HG03045 (cell line): ENCODE results near the gene SH3TC2.

Experiments
- ATAC-seq: cut with Tn5 transposase; IDR thresholded peaks from one replicate; pipeline ENCODE4 v1.9.1; 2021; ENCODE audit warnings: mild to moderate bottlenecking, moderate library complexity; ENCODE audit not compliant: unreplicated experiment

The SH3TC2 gene

GRCh38 chr5:148974642-148975327, 88.1 kb downstream of the SH3TC2 start:
- ATAC-seq = no peak

- no peak for ATAC-seq
Measured at GRCh38 chr5:148973455-148973854, 89.4 kb downstream of the SH3TC2 start.

GRCh38 chr5:148972974-148973374, 89.9 kb downstream of the SH3TC2 start:
- ATAC-seq = no peak

GRCh38 chr5:148972396-148972795, 90.5 kb downstream of the SH3TC2 start:
- ATAC-seq = no peak

- no peak for ATAC-seq
Measured at GRCh38 chr5:148970876-148971275, 92.0 kb downstream of the SH3TC2 start.

- no peak for ATAC-seq
Measured at GRCh38 chr5:148970228-148970627, 92.6 kb downstream of the SH3TC2 start.

- no peak for ATAC-seq
Measured at GRCh38 chr5:148969291-148969690, 93.6 kb downstream of the SH3TC2 start.

GRCh38 chr5:148968311-148968710, 94.6 kb downstream of the SH3TC2 start:
- ATAC-seq = no peak

GRCh38 chr5:148967783-148968182, 95.1 kb downstream of the SH3TC2 start:
- no peak for ATAC-seq

GRCh38 chr5:148966938-148967337, 95.9 kb downstream of the SH3TC2 start:
- ATAC-seq = no peak

- no peak for ATAC-seq
Measured at GRCh38 chr5:148966348-148966747, 96.5 kb downstream of the SH3TC2 start.

- ATAC-seq = no peak
Measured at GRCh38 chr5:148965511-148966265, 97.2 kb downstream of the SH3TC2 start.

- no peak for ATAC-seq
Measured at GRCh38 chr5:148963664-148964063, 99.2 kb downstream of the SH3TC2 start.

GRCh38 chr5:148962761-148963324, 100.0 kb downstream of the SH3TC2 start:
- ATAC-seq = no peak

GRCh38 chr5:148962200-148962550, 100.7 kb downstream of the SH3TC2 start:
- no peak for ATAC-seq

GRCh38 chr5:148961261-148962199, 101.3 kb downstream of the SH3TC2 start:
- no peak for ATAC-seq

- no peak for ATAC-seq
Measured at GRCh38 chr5:148960070-148960769, 102.6 kb downstream of the SH3TC2 start.

- ATAC-seq = no peak
Measured at GRCh38 chr5:148957591-148958202, 105.2 kb downstream of the SH3TC2 start.

- no peak for ATAC-seq
Measured at GRCh38 chr5:148956477-148957385, 106.1 kb downstream of the SH3TC2 start.
